GM21360 (cell line): ENCODE results near the gene SPATA13.

Experiments
- ATAC-seq: cut with Tn5 transposase; IDR thresholded peaks from one replicate; pipeline ENCODE4 v1.9.1; 2021; ENCODE audit warnings: mild to moderate bottlenecking, moderate library complexity; ENCODE audit not compliant: unreplicated experiment

Gene SPATA13

GRCh38 chr13:24249624-24250023, 89.1 kb downstream of the SPATA13 start:
- no peak for ATAC-seq

DNA sequence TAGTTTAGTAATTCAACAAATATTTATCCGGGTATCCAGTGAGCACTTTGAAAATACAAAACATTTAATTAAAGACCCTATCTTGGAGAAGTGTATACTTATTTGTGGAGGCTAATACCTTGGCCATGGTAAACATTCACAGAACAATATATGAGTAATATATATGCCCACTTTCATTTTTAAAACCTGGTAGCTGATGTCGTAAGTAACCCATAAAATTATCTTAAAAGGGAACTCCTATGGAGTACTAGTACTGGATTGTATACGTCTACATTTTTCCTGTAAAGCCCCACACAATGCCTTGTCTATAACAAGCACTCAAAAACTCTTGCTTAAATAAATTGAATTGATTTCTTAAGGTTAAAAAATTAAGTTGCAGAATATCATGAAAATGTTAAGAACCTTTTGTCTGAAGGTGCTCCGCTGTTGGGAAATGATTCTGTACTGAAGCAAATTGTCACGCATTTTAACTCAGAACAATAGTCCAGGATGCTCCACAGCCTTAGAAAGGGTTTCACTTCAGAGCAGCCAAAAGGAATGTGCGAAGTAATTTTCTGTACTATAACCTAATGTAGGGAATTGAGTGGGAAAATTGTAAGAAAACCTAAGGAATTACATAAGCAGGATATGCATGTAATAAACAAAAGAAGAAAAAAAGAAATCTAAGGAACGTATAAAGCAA, 90.0 kb downstream of the SPATA13 start:
- ATAC-seq: no peak

- no peak for ATAC-seq
Observed at GRCh38 chr13:24251525-24251924, 91.0 kb downstream of the SPATA13 start.

GRCh38 chr13:24252136-24252535, 91.6 kb downstream of the SPATA13 start:
- no peak for ATAC-seq

- ATAC-seq: no peak
Observed at GRCh38 chr13:24253520-24254145, 93.1 kb downstream of the SPATA13 start.

GRCh38 chr13:24254146-24254841, 93.8 kb downstream of the SPATA13 start:
- no peak for ATAC-seq

GRCh38 chr13:24257497-24257896, 97.0 kb downstream of the SPATA13 start:
- ATAC-seq: no peak

DNA sequence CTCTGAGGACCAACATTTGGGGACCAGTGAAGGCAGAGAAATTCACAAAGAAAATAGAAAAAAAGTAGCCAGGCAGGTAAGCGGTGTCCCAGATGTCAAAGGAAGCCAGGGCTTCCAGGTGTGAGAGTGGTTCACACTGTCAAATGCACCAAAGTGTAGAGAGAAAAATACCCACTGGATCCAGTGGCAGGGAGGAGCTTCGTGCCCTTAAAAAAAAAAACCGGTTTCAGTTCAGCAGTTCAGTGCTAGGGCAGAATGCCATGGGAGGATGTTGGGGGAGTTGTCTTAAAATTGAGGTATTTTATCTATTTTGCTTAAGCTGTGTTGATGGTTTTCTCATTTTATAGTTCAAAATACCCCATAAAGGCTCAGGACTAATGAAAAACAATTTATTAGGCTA, 101.0 kb downstream of the SPATA13 start:
- ATAC-seq: no peak

- ATAC-seq: no peak
Observed at GRCh38 chr13:24263632-24264031, 103.1 kb downstream of the SPATA13 start.

- no peak for ATAC-seq
Observed at GRCh38 chr13:24264976-24265375, 104.5 kb downstream of the SPATA13 start.

DNA sequence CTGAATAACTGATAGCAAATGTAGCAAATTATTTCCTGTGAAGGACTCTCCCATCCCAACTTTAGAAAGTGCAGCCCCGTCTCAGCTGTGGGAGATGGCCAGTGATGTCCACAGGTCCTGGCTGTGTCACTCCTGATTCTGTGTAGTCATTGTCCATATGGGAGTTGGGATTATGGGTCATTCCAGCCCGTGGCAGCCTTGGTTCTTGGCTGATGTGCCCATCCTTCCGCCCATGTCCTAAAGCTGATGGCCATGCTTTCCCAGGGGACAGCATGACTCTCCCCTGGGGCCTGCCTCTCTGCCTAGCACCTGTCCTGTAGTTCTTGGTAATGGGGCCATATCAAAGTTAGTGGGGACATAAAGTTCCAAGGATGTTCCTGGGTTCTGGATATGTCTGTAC, 104.9 kb downstream of the SPATA13 start:
- ATAC-seq: no peak

DNA sequence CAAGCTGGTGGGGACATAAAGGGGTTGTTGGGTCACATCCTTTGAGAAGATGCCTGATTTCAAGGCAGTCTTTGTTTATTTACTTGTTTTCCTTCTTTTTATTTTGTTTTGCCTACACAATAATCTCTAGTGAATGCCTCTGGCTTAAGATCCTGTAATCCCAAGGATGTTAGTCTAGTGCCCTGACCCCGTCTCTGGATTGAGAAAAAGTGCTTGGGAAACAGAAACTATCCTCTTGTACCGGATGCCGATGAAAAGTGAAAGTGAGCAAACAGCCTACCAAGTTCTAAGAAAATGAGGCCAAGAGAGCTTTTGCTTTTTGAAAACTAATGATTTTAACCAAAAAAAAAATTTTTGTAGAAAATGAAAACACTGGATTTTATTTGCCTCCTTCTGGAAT, 106.8 kb downstream of the SPATA13 start:
- no peak for ATAC-seq

DNA sequence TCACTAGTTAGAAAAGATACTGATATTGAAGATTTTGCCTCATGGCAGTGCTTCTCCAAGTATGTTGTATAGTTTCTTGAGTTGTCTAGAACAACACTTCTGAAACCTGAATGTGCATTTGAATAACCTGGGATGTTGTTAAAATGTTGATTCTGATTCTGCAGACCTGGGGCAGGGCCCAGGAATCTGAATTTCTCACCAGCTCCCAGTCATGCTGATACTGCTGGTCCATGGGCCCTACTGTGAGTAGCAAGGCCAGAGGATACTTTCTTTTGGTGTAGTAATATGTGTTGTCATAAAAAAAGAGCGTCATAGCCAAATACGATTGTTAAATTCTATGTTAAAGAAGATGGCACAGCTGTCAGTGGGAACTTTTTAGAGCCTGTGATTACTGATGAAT, 107.3 kb downstream of the SPATA13 start:
- no peak for ATAC-seq

DNA sequence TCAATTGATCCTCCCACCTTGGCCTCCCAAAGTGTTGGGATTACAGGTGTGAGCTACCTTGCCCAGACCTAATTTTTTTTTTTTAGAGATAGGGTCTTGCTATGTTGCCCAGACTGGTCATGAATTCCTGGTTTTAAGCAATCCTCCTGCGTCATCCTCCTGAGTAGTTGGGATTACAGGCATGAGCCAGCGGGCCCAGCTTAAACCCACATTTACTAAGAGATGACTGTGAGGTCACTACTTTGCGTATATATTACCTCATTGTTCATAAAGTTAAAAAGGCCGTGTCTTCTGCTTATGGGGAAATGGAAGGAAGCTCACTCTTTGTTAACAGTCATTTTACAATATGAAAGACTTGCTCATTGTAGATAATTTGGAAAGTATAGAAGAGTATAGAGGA, 109.3 kb downstream of the SPATA13 start:
- no peak for ATAC-seq

DNA sequence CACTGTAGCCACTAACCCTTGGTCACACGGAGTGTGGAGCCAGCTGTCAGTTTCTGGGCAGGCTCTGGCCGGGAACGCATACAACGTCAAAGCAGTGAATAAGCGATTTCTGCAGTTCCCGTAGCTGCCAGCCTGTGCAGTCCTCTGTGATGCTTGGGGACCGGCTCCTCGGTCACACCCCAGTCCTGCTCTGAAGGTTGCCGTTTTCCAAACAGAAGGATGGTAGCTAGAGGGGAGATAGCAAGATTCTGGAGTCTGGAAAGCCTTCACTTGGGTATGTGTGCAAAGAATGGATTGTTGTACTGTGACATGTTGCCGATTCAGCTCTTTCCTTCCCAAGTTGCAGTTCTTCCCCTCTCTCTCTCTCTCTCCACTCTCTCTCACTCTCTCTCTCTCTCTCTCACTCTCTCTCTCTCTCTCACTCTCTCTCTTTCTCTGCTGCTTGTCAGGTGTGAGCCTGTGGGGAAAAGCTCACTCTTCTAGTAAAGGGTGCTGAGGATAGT, 110.2 kb downstream of the SPATA13 start:
- peak; percentile 52 for ATAC-seq

GRCh38 chr13:24271231-24271600, 110.7 kb downstream of the SPATA13 start:
- ATAC-seq: no peak

DNA sequence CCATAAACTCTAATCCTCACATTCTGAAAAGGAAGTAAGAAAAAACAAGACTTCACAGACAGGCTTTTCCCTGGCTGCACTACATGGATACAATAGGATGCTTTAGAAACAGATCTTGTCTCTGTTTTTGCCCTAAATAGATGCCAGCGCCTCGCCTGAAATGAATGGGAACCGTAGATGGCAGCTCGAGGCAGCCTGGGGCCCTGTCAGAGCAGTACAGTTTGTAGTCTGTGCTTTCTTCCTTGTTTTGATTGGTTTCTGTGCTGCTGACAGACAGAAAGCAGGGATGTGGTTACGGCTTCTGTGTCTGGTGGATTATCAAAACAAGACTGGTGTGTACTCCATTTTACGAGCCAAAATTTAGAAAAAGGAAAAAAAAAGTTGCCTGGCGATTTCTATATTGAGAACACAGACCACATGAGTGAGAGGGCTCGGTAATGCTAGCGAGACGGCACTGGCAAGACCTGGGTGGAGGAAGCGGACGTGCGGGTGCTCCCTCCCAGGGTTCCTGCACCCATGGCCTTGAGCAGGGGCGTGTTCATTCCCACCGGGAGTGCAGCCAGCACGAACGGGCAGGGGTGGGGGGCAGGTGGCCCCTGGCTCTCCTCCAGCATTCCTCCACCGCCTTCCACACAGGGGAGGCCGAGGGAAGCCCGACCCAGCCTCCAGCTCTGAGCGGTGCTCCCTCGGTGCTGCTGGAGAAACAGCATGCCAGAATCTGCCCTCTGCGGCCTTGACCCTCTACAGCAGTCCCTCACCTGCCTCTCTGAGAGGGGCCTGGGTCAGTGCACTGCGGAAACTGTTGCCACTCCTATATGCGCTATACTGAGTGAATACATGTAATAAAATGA, 111.3 kb downstream of the SPATA13 start:
- peak; percentile 39 for ATAC-seq

GRCh38 chr13:24272452-24273161, 112.1 kb downstream of the SPATA13 start:
- no peak for ATAC-seq

DNA sequence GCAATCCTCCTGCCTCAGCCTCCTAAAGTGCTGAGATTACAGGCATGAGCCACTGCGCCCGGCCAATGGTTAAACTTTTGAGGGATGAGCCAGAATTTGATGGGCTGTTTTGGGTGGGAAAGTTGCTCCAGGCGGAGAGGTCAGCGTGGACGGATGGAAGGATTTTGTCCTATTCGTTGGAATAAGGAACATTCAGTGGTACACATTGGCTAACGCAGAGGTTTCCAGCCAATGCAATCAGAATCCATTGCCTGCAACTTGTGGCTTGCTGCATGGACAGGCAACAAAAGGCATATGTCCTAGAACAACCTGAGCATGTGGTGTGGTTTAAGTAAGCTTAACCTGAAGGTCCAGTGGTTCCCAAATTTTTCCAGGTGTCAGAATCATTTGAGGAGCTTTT, 113.4 kb downstream of the SPATA13 start:
- ATAC-seq: no peak

DNA sequence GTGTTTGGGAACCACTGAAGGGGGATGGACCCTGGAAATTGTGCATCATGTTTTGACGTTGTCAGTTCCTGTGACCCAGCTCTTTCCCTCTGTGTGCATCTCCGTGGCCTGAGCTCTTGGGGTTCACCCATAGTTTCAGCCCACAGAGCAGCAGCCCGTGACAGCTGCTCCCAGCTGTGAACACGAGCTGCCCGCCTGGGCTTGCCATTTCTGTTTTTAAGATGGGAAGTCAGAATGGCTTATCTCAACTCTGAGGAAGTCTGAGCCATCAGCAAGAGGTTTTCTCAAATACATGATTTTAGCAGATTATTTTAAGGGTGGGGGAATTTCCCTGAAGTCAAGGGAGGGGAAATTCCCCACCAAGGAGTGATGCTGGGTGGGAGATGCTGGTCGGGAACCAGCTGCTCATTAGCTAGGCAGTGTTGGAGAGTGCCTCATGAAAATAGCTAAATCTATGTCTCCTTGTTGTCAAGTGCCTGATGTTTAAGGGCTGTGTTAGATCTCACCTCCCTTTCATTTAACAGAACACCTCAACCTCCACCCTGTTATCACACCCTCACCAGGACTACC, 114.0 kb downstream of the SPATA13 start:
- ATAC-seq: peak; percentile 54
